Measurements from ENCODE around the gene FASTKD3.

DNA sequence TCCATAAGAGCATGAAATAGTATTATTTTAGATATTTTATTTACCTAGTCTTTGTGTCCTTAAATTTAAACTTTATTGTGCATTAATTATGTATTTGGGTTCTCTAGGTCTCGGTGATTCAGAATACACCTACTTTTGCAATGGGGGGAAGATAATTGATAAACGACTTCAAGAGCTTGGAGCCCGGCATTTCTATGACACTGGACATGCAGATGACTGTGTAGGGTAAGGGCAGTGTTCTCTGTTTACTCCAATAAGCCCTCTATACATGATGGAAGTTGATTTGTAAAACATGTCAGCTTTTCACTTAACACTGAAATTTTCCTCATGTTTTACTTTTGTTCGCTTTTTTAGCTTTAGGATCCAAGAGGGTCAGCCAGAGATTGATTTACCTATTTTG, 6.3 kb upstream of the FASTKD3 start:
- no peak for TF ChIP-seq ESRRA (IDR thresholded peaks at IDR 0.05; ENCODE audit: low read length)
- no peak for TF ChIP-seq POLR2AphosphoS2 (IDR thresholded peaks at IDR 0.05; ENCODE audit: low read depth, low read length)
- no peak for TF ChIP-seq POLR2AphosphoS5 (IDR thresholded peaks at IDR 0.05; ENCODE audit: low read length)
- no peak for TF ChIP-seq YBX1 (IDR thresholded peaks at IDR 0.05)
- TF ChIP-seq FOXK2 (IDR thresholded peaks at IDR 0.05): no peak
- TF ChIP-seq LARP7 (IDR thresholded peaks at IDR 0.05): no peak
- TF ChIP-seq HDAC6 (IDR thresholded peaks at IDR 0.05; ENCODE audit: unreplicated experiment): no peak
- TF ChIP-seq CHD2 (IDR thresholded peaks at IDR 0.05; ENCODE audit: borderline replicate concordance, low read depth, low read length): no peak
- TF ChIP-seq CTCF (IDR thresholded peaks at IDR 0.05 in 2 of 3, conservative IDR thresholded peaks at IDR 0.05 in 1 of 3; ENCODE audit: control insufficient read depth in 2 of 3, extremely low read depth in 1 of 3, insufficient read depth in 1 of 3, low read depth in 3 of 3, low read length in 3 of 3): no peak
- TF ChIP-seq, protein P1, sequence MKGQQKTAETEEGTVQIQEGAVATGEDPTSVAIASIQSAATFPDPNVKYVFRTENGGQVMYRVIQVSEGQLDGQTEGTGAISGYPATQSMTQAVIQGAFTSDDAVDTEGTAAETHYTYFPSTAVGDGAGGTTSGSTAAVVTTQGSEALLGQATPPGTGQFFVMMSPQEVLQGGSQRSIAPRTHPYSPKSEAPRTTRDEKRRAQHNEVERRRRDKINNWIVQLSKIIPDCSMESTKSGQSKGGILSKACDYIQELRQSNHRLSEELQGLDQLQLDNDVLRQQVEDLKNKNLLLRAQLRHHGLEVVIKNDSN (IDR thresholded peaks at IDR 0.05; ENCODE audit: borderline replicate concordance, extremely low read length, insufficient read depth, low read depth, low read length): no peak
- no peak for TF ChIP-seq POLR2A (IDR thresholded peaks at IDR 0.05; ENCODE audit: low read depth, low read length)
